Right lobe of liver (tissue), 6 donors: ENCODE data around the gene RNF31. TPM values are rescaled to one million over a fixed set of nuclear protein-coding genes. Genes with fewer than 3 reads are reported as not detected.
A peak's percentile ranks its signal among the peaks of the same experiment; 100 is the strongest.

ENCODE experiments used
- ATAC-seq, 4 donors: fragments of 200-7000 bp; cut with Tn5 transposase; one replicate each; pipeline ENCODE4 v1.9.1; 2020; ENCODE audit warnings: mild to moderate bottlenecking in 4 of 4, moderate library complexity in 4 of 4
- DNase-seq, 3 donors: peaks; one replicate each; pipeline ENCODE4 v3.0.0-alpha.2; 2020
- H3K27ac ChIP-seq, 3 donors: fragments of 200-600 bp; one replicate each; pipeline ENCODE4 v1.8.0; 2022
- H3K27me3 ChIP-seq, 2 donors: fragments of 200-600 bp; one replicate each; pipeline ENCODE4 v1.8.0; 2022
- H3K36me3 ChIP-seq, 4 donors: fragments of 200-600 bp; sonication (generic) in 1 of 4; one replicate each; pipeline versions ENCODE4 v1.5.1 to v1.8.0; 2017 to 2022; ENCODE audit warnings: control low read depth in 1 of 4
- H3K4me1 ChIP-seq, 4 donors: fragments of 200-600 bp; sonication (generic) in 1 of 4; one replicate each; pipeline versions ENCODE4 v1.5.1 to v1.8.0; 2017 to 2022; ENCODE audit warnings: control low read depth in 1 of 4
- H3K4me3 ChIP-seq, 3 donors: fragments of 200-600 bp; one replicate each; pipeline ENCODE4 v1.8.0; 2022
- H3K9me3 ChIP-seq, 4 donors: fragments of 200-600 bp; sonication (generic) in 1 of 4; one replicate each; pipeline versions ENCODE4 v1.5.1 to v1.8.0; 2017 to 2022; ENCODE audit warnings: control low read depth in 1 of 4
- CTCF ChIP-seq, 4 donors: fragments of 200-600 bp in 3 of 4; fragments of 450-650 bp in 1 of 4; IDR thresholded peaks; one replicate each; pipeline versions ENCODE4 v1.5.1 to v1.8.0; 2016 to 2022; ENCODE audit warnings: antibody characterized with exemption in 4 of 4, mild to moderate bottlenecking in 2 of 4
- POLR2A ChIP-seq: fragments of 450-650 bp; IDR thresholded peaks from one replicate; pipeline ENCODE4 v1.6.1; 2017; ENCODE audit warnings: antibody characterized with exemption, mild to moderate bottlenecking
- WGBS: methylation state at CpG from one replicate; pipeline ENCODE4 v1.1.6; 2018; ENCODE audit warnings: low coverage, low lambda C conversion rate; ENCODE audit not compliant: insufficient coverage; ENCODE audit errors: missing lambda C conversion rate; 5-methylcytosine and 5-hydroxymethylcytosine counted together
- intact Hi-C, 2 donors: fragments of 100-400 bp; cut with DNase I; formaldehyde crosslinking; loops; one replicate each; pipeline versions ENCODE4 v1.11.2 to v1.14.1; 2022
- total RNA-seq, 6 experiments: library from RNA; depleted of rRNA in 2 of 6; stranded (reverse); fragments of >200 nt in 2 of 6; fragmentation: NEBNext Ultra II Directional in 3 of 6; extraction: Animal tissue kit (Norgen Biotek cat#: 25700) in 3 of 6; gene quantifications; one replicate each; pipeline versions ENCODE4 v1.1.0 to v1.2.4, GENCODE V29; 2016 to 2023
- donor health status: DM: no; HTN: yes; CAD: no.
- donor health status: DM: no; HTN: no; CAD: no.
- donor health status: DM: no; HTN: no; CAD: no.
- donor health status: DM: no; HTN: yes; CAD: no.
- donor health status: DM: no; HTN: yes; CAD: no.

RNF31 gene
- total RNA-seq, 6 experiments from 2014 or later = 17.5 to 39.6 (median 26.2) TPM

GRCh38 chr14:24106672-24107271 lies 40.5 kb upstream of the RNF31 start:
- H3K36me3 ChIP-seq = peaks cover 0 to 21% (median 4%) of the 10 kb centered on the region in 4 donors
- peak overlapping the region in 1 of 3 donors; percentile 73 for H3K27ac ChIP-seq
- 48% methylated on average over 4 of the region's 4 CpGs for WGBS
- no peak overlapping the region for H3K4me3 ChIP-seq
- DNase-seq (no peak), ATAC-seq (no peak)
- no peak for TF ChIP-seq CTCF (IDR thresholded peaks at IDR 0.05)
- TF ChIP-seq POLR2A = no peak
- no peaks in the 10 kb centered on the region for H3K9me3 ChIP-seq
- intact Hi-C loops = no loop called here
- H3K27me3 ChIP-seq = no peaks in the 10 kb centered on the region
- peaks cover 0 to 84% (median 23%) of the 10 kb centered on the region in 4 donors for H3K4me1 ChIP-seq

GRCh38 chr14:24108336-24108874 lies 38.9 kb upstream of the RNF31 start:
- H3K36me3 ChIP-seq = peaks cover 0 to 8% (median 1%) of the 10 kb centered on the region in 4 donors
- no peaks in the 10 kb centered on the region for H3K27me3 ChIP-seq
- DNase-seq (no peak), ATAC-seq (no peak)
- H3K4me1 ChIP-seq = peaks cover 0 to 71% (median 22%) of the 10 kb centered on the region in 4 donors
- WGBS = 39% methylated on average over 5 of the region's 5 CpGs
- no peak overlapping the region for H3K4me3 ChIP-seq
- H3K27ac ChIP-seq = peak overlapping the region in 1 of 3 donors; percentile 61
- TF ChIP-seq CTCF (IDR thresholded peaks at IDR 0.05) = no peak
- no peak for TF ChIP-seq POLR2A
- intact Hi-C loops = no loop called here
- no peaks in the 10 kb centered on the region for H3K9me3 ChIP-seq

GRCh38 chr14:24110060-24110459 lies 37.2 kb upstream of the RNF31 start:
- Histone ChIP-seq H3K36me3 (no peaks in the 10 kb centered on the region), H3K4me3 (no peak overlapping the region), H3K4me1 (peaks cover 0 to 61% (median 18%) of the 10 kb centered on the region in 4 donors), H3K9me3 (no peaks in the 10 kb centered on the region), H3K27ac (no peak overlapping the region), H3K27me3 (no peaks in the 10 kb centered on the region)
- DNase-seq (no peak), ATAC-seq (no peak)
- no peak for TF ChIP-seq POLR2A
- no peak for TF ChIP-seq CTCF (IDR thresholded peaks at IDR 0.05)
- intact Hi-C loops = no loop called here
- WGBS = 76% methylated on average over 9 of the region's 9 CpGs

- WGBS = 26% methylated on average over 1 of the region's 1 CpG
- no peak for ATAC-seq
- no peaks in the 10 kb centered on the region for H3K36me3 ChIP-seq
Observed at GRCh38 chr14:24110523-24110922, 36.8 kb upstream of the RNF31 start.

More at GRCh38 chr14:24110523-24110922, 36.8 kb upstream of the RNF31 start:
- no peak for DNase-seq
- Histone ChIP-seq H3K4me3 (no peak overlapping the region), H3K9me3 (no peaks in the 10 kb centered on the region), H3K27me3 (no peaks in the 10 kb centered on the region), H3K4me1 (peaks cover 0 to 56% (median 18%) of the 10 kb centered on the region in 4 donors), H3K27ac (no peak overlapping the region)
- TF ChIP-seq CTCF (IDR thresholded peaks at IDR 0.05) (no peak), POLR2A (no peak)
- intact Hi-C loops = no loop called here
